ENCODE measurements around the gene SDF2. TPM values are rescaled to one million over a fixed set of nuclear protein-coding genes. Genes with fewer than 3 reads are reported as not detected.

Gene SDF2
- total RNA-seq, 4 donors from 2014 or later: 28.9 to 74.6 (median 48.6) TPM

DNA sequence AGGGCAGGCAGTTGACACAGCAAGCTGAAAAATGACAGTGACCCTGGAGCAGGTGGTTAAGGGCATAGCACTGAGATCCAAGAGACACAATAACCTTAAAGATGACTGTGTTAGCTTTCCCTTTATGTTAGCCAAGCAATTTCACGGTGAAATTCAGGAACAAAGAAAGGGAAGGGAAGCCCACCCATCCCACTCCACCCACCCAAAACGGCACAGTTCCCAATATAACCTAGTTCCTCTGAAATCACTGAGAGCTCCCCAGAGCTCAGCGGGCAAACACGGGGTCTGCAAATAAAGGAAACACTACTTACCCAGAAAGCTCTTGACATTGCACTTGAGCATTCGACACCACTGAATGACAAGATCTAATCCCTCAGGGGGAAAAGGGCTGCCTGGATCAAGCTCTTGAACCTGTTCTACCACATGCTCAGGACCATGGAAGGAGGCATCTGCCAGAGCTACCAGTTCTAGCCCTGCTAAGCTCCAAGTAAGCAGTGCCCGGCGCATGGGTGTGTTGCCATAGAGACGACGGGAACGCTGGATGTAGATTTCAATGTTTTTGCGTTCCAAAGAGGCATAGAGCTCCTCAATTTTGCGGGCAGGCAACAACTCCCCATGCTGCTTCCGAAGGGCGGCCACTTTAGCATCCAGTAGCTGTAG is 27.4 kb downstream of the SDF2 start:
- intact Hi-C loops (cut with DNase I): no loop called here
- no peaks in the 10 kb centered on the region for H3K9me3 ChIP-seq
- H3K27ac ChIP-seq: no peak overlapping the region
- H3K4me1 ChIP-seq: no peaks in the 10 kb centered on the region
- TF ChIP-seq, protein P1, sequence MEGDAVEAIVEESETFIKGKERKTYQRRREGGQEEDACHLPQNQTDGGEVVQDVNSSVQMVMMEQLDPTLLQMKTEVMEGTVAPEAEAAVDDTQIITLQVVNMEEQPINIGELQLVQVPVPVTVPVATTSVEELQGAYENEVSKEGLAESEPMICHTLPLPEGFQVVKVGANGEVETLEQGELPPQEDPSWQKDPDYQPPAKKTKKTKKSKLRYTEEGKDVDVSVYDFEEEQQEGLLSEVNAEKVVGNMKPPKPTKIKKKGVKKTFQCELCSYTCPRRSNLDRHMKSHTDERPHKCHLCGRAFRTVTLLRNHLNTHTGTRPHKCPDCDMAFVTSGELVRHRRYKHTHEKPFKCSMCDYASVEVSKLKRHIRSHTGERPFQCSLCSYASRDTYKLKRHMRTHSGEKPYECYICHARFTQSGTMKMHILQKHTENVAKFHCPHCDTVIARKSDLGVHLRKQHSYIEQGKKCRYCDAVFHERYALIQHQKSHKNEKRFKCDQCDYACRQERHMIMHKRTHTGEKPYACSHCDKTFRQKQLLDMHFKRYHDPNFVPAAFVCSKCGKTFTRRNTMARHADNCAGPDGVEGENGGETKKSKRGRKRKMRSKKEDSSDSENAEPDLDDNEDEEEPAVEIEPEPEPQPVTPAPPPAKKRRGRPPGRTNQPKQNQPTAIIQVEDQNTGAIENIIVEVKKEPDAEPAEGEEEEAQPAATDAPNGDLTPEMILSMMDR (IDR thresholded peaks at IDR 0.05): no peak
- TF ChIP-seq POLR2A (IDR thresholded peaks at IDR 0.05): no peak
- H3K4me3 ChIP-seq (replicated peaks in 1 of 3): no peak overlapping the region
- H3K36me3 ChIP-seq: peaks cover 82 to 89% of the 10 kb centered on the region in 2 donors
- 83 to 84% methylated on average over 14 of the region's 14 CpGs for WGBS, 2 donors
- no peak for DNase-seq
- H3K27me3 ChIP-seq: no peaks in the 10 kb centered on the region

- TF ChIP-seq POLR2A (IDR thresholded peaks at IDR 0.05): no peak
- TF ChIP-seq, protein P1 (IDR thresholded peaks at IDR 0.05): no peak
- no peaks in the 10 kb centered on the region for H3K9me3 ChIP-seq
- H3K27me3 ChIP-seq: no peaks in the 10 kb centered on the region
- no peak for DNase-seq
- H3K4me3 ChIP-seq (replicated peaks in 1 of 3): no peak overlapping the region
- H3K36me3 ChIP-seq: peaks cover 52 to 67% of the 10 kb centered on the region in 2 donors
- H3K27ac ChIP-seq: no peak overlapping the region
- intact Hi-C loops (cut with DNase I): no loop called here
- no peaks in the 10 kb centered on the region for H3K4me1 ChIP-seq
- WGBS, 2 donors: 92% methylated on average over 4 of the region's 4 CpGs
Observed at GRCh38 chr17:28626818-28627217, 34.9 kb downstream of the SDF2 start.

DNA sequence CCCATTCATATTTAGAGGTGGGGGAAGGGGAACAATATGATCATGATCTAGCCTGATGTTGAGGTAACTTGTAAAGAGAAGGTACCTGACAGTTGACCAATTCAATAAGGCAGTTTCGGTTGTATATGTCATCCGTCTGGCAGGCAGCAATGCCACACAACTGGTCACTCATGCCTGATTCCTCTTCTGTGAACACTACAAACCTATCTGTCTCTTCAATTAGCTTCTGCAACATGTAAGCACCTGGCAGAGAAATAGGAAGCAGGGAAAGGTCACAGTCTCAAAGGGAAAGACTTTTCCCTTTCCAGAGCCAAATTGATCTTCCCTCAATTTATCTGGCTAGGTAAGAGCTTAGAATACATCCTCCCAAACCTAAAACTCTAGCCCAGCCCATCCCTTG is 37.6 kb downstream of the SDF2 start:
- intact Hi-C loops (cut with DNase I): no loop called here
- Histone ChIP-seq H3K27ac (no peak overlapping the region), H3K9me3 (no peaks in the 10 kb centered on the region), H3K4me1 (no peaks in the 10 kb centered on the region), H3K4me3 (replicated peaks in 1 of 3) (no peak overlapping the region), H3K27me3 (no peaks in the 10 kb centered on the region), H3K36me3 (peaks cover 65 to 68% of the 10 kb centered on the region in 2 donors)
- 96 to 100% methylated on average over 2 of the region's 2 CpGs for WGBS, 2 donors
- DNase-seq: no peak
- TF ChIP-seq POLR2A (IDR thresholded peaks at IDR 0.05): no peak
- TF ChIP-seq, protein P1 (IDR thresholded peaks at IDR 0.05): no peak

GRCh38 chr17:28623696-28624095 is 38.0 kb downstream of the SDF2 start:
- WGBS, 2 donors: 91 to 96% methylated on average over 4 of the region's 4 CpGs
- intact Hi-C loops (cut with DNase I): no loop called here
- TF ChIP-seq POLR2A (IDR thresholded peaks at IDR 0.05): no peak
- TF ChIP-seq, protein P1 (IDR thresholded peaks at IDR 0.05): no peak

GRCh38 chr17:28622186-28622585 is 39.5 kb downstream of the SDF2 start:
- no peak overlapping the region for H3K4me3 ChIP-seq (replicated peaks in 1 of 3)
- DNase-seq: no peak
- H3K27me3 ChIP-seq: no peaks in the 10 kb centered on the region
- WGBS, 2 donors: 84 to 99% methylated on average over 3 of the region's 3 CpGs
- H3K4me1 ChIP-seq: no peaks in the 10 kb centered on the region
- peaks cover 70 to 72% of the 10 kb centered on the region in 2 donors for H3K36me3 ChIP-seq
- H3K27ac ChIP-seq: no peak overlapping the region
- H3K9me3 ChIP-seq: no peaks in the 10 kb centered on the region
- TF ChIP-seq, protein P1 (IDR thresholded peaks at IDR 0.05): no peak
- TF ChIP-seq POLR2A (IDR thresholded peaks at IDR 0.05): no peak
- intact Hi-C loops (cut with DNase I): no loop called here

More at GRCh38 chr17:28623696-28624095, 38.0 kb downstream of the SDF2 start:
- no peak for DNase-seq
- peaks cover 69 to 70% of the 10 kb centered on the region in 2 donors for H3K36me3 ChIP-seq
- H3K9me3 ChIP-seq: no peaks in the 10 kb centered on the region
- H3K27me3 ChIP-seq: no peaks in the 10 kb centered on the region
- no peak overlapping the region for H3K4me3 ChIP-seq (replicated peaks in 1 of 3)
- H3K4me1 ChIP-seq: no peaks in the 10 kb centered on the region
- no peak overlapping the region for H3K27ac ChIP-seq
